Measurements from ENCODE around the gene RACGAP1. TPM values are rescaled to one million over a fixed set of nuclear protein-coding genes. Genes with fewer than 3 reads are reported as not detected.

The RACGAP1 gene
- total RNA-seq, 4 donors from 2014 or later: 10.5 to 23.7 (median 13.1) TPM

GRCh38 chr12:49950273-49951251 lies 74.7 kb downstream of the RACGAP1 start, which contains the start of gene AQP2:
Gene AQP2, plus strand, starts transcription at chr12:49950737. Its CDS starts 94 bp downstream, at chr12:49950831.
- Histone ChIP-seq H3K9me3 (no peaks in the 10 kb centered on the region), H3K36me3 (no peaks in the 10 kb centered on the region), H3K27ac (no peak within 1 kb of the TSS), H3K4me3 (no peak within 1 kb of the TSS), H3K4me1 (peaks cover 0 to 6% (median 0%) of the 10 kb centered on the region in 3 donors), H3K27me3 (peaks cover 46% of the 10 kb centered on the region)
- WGBS, 2 donors (ENCODE audit: low coverage in 1 of 2): 76 to 80% methylated on average over 8 of the region's 32 CpGs
- ATAC-seq: no peak
- no peak for TF ChIP-seq POLR2AphosphoS5 (IDR thresholded peaks at IDR 0.05)
- no peak for TF ChIP-seq EP300 (IDR thresholded peaks at IDR 0.05)
- no peak for TF ChIP-seq CTCF (IDR thresholded peaks at IDR 0.05)
- TF ChIP-seq POLR2A (IDR thresholded peaks at IDR 0.05): no peak

GRCh38 chr12:49949866-49950265 lies 75.4 kb downstream of the RACGAP1 start:
- H3K4me1 ChIP-seq: peaks cover 0 to 11% (median 0%) of the 10 kb centered on the region in 3 donors
- TF ChIP-seq CTCF (IDR thresholded peaks at IDR 0.05) (no peak), POLR2AphosphoS5 (IDR thresholded peaks at IDR 0.05) (no peak), POLR2A (IDR thresholded peaks at IDR 0.05) (no peak), EP300 (IDR thresholded peaks at IDR 0.05) (no peak)
- no peaks in the 10 kb centered on the region for H3K36me3 ChIP-seq
- H3K9me3 ChIP-seq: no peaks in the 10 kb centered on the region
- H3K27ac ChIP-seq: no peak overlapping the region
- 100% methylated on average over 1 of the region's 3 CpGs; no CpG with 5 or more reads in 1 of the 2 donors for WGBS, 2 donors (ENCODE audit: low coverage in 1 of 2)
- no peak overlapping the region for H3K4me3 ChIP-seq
- H3K27me3 ChIP-seq: peaks cover 39% of the 10 kb centered on the region
- no peak for ATAC-seq

GRCh38 chr12:49948866-49949845 lies 76.1 kb downstream of the RACGAP1 start:
- Histone ChIP-seq H3K9me3 (no peaks in the 10 kb centered on the region), H3K27me3 (peaks cover 32% of the 10 kb centered on the region), H3K36me3 (no peaks in the 10 kb centered on the region), H3K4me3 (no peak overlapping the region), H3K4me1 (peaks cover 0 to 11% (median 0%) of the 10 kb centered on the region in 3 donors), H3K27ac (no peak overlapping the region)
- TF ChIP-seq EP300 (IDR thresholded peaks at IDR 0.05): no peak
- no peak for TF ChIP-seq CTCF (IDR thresholded peaks at IDR 0.05)
- no peak for TF ChIP-seq POLR2AphosphoS5 (IDR thresholded peaks at IDR 0.05)
- TF ChIP-seq POLR2A (IDR thresholded peaks at IDR 0.05): no peak
- no peak for ATAC-seq
- 78 to 95% methylated on average over 5 to 6 of the region's 13 CpGs for WGBS, 2 donors (ENCODE audit: low coverage in 1 of 2)

GRCh38 chr12:49947593-49948226 lies 77.6 kb downstream of the RACGAP1 start:
- Histone ChIP-seq H3K4me3 (no peak overlapping the region), H3K9me3 (no peaks in the 10 kb centered on the region), H3K36me3 (no peaks in the 10 kb centered on the region), H3K27ac (no peak overlapping the region), H3K27me3 (peaks cover 19% of the 10 kb centered on the region), H3K4me1 (peaks cover 0 to 11% (median 0%) of the 10 kb centered on the region in 3 donors)
- no peak for TF ChIP-seq POLR2A (IDR thresholded peaks at IDR 0.05)
- TF ChIP-seq EP300 (IDR thresholded peaks at IDR 0.05): no peak
- no peak for TF ChIP-seq POLR2AphosphoS5 (IDR thresholded peaks at IDR 0.05)
- TF ChIP-seq CTCF (IDR thresholded peaks at IDR 0.05): no peak
- 72 to 84% methylated on average over 4 to 6 of the region's 7 CpGs for WGBS, 2 donors (ENCODE audit: low coverage in 1 of 2)
- ATAC-seq: no peak

All from gastroesophageal sphincter (tissue), 4 donors.